ENCODE results near the gene SLBP.

The SLBP gene

DNA sequence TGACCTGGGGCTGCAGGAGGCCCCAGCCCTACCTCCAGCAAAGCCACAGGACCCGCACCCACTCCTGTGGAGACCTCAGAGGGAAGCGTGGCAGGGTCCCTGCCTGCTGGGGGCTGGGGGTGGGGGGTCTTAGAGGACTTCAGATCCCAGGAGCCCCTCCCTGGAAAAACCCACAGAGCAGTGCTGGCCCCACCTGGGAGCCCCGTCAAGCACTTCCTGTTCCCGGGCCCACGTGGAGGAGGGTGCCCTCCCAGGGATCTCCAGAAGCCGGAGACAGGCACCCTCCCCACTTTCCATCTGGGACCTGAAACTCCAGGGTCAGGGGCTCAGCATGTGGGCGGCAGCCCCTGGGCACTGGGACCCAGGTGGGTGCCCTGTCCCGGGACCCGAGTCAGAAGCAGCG, 41.2 kb upstream of the SLBP start:
- TF ChIP-seq GATA1 (IDR thresholded peaks at IDR 0.05; ENCODE audit: low read depth, low read length) (no peak), POLR2A (IDR thresholded peaks at IDR 0.05; ENCODE audit: low read length) (no peak)
- DNase-seq, result no peak

DNA sequence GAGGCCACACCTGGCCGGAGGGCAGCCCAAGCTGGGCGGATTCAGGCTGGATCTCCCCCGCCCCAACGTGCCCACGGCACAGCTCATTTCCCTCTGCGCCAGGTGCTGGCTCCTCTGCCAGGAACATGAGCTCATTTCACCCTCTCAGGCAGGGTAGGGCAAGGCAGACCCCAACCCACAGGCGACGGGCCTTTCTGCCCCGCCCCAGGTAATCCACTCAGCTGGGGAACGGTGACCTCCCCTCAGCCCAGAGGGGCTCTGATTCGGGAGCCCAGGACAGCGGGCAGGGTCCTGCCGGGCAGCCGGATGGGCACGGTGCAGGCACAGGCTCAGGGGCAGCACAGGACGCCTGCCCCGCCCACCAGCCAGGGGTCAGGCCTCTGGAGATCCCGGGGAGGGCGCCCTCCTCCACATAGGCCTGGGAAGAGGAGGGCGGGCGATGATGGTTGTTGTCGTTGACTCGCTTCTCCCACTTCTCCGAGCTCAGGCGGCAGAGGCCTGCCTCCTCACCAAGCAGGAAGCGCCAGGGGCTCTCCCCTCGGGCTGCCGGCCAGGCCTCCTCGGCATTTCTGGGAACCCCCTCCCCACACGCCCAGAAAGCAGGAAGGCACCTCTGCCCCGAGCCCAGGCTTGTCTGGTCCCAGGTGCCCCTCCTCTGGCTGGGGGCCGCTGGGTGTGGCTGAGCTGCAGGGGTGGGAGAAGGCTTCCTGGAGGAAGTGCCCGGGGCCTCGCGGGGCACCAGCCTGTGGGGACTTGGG, 40.3 kb upstream of the SLBP start:
- TF ChIP-seq GATA1 (IDR thresholded peaks at IDR 0.05; ENCODE audit: low read depth, low read length) (no peak), POLR2A (IDR thresholded peaks at IDR 0.05; ENCODE audit: low read length) (no peak)
- no peak for DNase-seq

DNA sequence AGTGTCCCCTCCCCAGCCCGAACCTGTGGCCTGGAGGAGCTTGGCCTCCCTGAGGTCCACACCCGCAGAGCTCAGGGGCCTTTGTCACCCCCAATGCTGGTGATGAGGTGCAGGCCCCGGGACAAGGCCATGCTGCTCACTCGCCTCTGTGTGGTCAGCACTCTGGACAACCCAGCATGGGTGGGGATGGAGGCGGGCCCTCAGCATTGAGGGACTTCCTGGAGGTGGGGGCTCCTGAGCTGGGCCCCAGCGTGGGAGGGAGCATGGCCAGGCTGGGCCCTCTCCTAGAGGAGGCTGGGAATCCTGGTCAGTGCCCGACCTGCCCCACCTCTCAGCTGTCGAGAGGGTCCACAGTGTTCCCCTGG, 39.8 kb upstream of the SLBP start:
- DNase-seq, result no peak
- no peak for TF ChIP-seq POLR2A (IDR thresholded peaks at IDR 0.05; ENCODE audit: low read length)
- TF ChIP-seq GATA1 (IDR thresholded peaks at IDR 0.05; ENCODE audit: low read depth, low read length), result no peak

DNA sequence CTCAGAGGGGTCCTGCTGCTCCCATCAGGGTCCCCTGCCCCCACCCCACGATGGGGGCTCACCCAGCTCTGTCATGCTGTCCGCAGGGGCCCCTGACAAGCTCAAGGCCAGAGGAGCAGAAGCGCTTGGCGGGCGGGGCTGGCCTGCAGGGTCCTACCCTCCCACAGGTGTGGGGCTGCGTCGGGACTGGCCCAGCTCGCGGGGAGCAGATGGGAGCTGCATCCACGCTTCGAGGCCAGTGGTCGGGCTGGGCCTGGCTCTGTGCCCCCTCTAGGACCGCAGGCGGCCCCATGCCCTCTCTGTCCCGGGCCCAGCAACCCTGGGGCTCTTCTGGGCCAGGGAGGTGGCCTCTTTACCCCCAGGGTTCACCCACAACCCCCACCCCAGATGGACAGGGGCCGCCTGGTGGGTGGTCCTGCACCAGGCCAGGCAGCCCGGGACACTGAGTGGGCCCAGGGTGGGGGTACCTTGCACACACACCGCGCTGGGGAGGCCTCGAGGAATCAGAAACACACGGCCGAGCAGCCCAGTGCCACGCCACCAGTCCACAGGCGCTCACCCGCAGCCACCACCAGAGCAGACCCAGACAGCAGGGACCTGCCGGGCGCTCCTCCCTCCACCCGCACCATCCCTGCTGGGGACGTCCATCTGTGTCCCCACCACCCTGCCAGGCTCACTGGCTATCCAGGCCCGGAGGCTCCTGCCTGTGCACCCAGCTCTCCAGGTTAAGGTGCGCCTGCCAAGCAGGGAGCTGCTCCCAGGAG, 39.2 kb upstream of the SLBP start:
- TF ChIP-seq POLR2A (IDR thresholded peaks at IDR 0.05; ENCODE audit: low read length) (no peak), GATA1 (IDR thresholded peaks at IDR 0.05; ENCODE audit: low read depth, low read length) (no peak)
- no peak for DNase-seq

DNA sequence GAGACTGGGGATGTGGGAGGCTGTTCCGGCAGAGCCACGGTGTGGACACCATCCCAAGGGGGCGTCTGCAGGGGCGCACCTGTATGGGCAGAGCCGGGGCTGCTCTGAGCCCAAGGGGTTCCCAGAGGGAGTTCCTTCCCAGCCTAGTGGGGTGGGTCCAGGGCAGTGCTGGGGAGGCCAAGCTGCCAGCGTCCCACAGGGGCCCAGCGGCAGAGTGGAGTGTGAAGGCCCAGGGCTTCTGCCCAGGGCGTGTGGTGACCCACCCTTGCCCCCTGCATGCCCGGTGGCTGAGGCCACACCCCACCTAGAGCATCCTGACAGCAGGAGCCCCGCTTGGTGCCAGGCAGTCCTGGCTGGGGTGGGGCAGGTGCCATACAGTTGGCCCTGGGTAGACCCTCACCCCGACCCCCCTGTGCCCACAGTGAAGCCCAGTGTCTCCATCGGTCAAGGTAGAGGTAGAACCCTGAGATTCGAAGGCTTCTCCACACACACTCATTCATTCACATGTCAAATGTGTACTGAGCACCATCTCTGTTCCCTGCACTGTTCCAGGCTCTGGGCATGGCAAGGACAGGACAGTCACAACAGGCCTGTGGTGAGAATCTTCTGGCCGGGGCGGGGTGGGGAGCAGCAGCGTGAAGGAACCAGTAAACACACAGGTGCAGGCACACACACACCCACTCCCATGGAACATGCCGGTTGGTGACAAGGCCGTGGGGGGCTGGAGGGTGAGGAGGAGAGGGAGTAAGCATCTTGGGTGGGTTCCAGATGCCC, 38.4 kb upstream of the SLBP start:
- TF ChIP-seq POLR2A (IDR thresholded peaks at IDR 0.05; ENCODE audit: low read length) (no peak), GATA1 (IDR thresholded peaks at IDR 0.05; ENCODE audit: low read depth, low read length) (no peak)
- DNase-seq, result no peak

DNA sequence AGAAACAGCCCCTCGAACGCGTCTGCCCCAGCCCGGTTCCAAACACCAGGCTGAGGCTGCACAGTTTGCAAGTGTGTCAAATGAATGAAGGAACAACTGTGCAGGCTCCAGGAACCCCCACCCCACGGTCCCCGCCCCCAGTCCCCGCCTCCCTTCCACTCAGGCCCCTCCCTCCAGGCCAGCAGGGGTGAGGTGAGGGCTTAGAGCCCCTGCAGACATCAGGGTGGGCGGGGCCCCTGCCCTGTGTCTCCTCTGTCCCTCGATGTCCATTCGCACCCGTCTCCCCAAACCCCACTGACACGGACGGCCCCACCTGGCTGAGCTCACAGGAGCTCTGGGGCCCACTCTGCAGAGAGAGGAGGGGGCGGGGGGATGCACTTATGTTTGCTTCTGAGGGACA, 37.7 kb upstream of the SLBP start:
- no peak for DNase-seq
- TF ChIP-seq GATA1 (IDR thresholded peaks at IDR 0.05; ENCODE audit: low read depth, low read length), result no peak
- no peak for TF ChIP-seq POLR2A (IDR thresholded peaks at IDR 0.05; ENCODE audit: low read length)

DNA sequence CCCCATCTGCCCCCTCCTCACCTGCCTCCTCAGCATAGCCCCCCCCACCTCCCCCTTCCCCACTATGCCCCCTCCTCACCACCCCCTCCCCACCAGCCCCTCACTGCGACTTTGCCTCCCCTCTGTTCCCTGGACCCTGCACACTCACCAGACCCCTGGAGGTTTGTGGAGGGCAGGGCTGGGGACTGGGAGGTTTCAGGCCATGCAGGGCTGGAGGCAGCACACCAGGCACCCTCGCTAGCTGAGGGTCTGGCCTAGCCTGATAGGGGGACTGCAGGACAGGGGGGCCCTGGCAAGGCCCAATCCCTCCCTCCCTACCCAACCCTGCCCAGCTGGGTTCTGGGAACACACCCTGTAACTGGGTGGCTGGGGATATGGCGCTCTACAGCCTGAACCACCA, 37.3 kb upstream of the SLBP start:
- TF ChIP-seq GATA1 (IDR thresholded peaks at IDR 0.05; ENCODE audit: low read depth, low read length) (no peak), POLR2A (IDR thresholded peaks at IDR 0.05; ENCODE audit: low read length) (no peak)
- DNase-seq, result peak; percentile 34 to 76

DNA sequence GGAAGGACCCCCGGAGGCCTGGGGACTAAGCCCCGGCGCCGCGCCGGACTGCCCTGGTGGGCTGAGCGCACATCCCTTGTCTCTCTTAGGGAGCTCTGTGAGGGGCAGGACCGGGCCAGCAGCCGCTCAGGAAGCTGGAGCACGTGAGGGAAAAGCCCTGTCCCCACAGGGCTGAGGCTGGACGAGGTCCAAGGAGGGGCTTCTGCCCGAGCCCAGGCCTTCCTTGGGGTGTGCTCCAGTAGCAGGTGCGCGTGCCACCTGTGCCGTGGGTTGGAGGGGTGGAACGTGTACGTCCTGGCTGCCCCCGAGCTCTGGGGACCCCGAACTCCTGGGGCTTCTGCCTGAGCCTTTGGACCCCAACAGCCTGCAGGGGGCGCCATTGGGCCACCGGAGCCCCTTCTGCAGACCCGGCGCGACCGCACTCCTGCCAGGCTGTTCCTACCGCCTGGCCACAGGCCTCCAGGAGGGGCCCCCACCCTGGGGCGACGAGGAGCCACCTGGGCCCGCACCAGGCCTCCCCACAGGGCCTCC, 36.4 kb upstream of the SLBP start:
- peak; percentile 89 to 91 for DNase-seq
- TF ChIP-seq POLR2A (IDR thresholded peaks at IDR 0.05; ENCODE audit: low read length), result no peak
- no peak for TF ChIP-seq GATA1 (IDR thresholded peaks at IDR 0.05; ENCODE audit: low read depth, low read length)

DNA sequence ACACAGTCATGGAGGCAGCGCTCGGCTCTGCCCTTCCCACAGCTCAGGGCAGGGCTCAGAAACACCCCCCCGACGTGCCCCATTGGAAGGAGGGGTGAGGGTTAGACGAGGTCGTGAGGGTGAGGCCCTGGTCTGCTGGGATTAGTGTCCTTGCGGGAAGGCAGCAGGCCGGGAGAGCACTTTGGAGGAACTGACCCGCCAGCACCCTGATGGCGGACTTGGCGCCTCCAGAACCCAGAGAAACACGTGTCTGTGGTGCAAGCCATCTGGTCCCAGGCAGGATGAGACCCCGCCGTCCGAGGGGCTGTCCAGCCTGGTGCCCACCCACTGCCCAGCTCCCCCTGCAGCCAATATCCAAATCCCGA, 35.5 kb upstream of the SLBP start:
- no peak for DNase-seq
- TF ChIP-seq GATA1 (IDR thresholded peaks at IDR 0.05; ENCODE audit: low read depth, low read length) (no peak), POLR2A (IDR thresholded peaks at IDR 0.05; ENCODE audit: low read length) (no peak)

DNA sequence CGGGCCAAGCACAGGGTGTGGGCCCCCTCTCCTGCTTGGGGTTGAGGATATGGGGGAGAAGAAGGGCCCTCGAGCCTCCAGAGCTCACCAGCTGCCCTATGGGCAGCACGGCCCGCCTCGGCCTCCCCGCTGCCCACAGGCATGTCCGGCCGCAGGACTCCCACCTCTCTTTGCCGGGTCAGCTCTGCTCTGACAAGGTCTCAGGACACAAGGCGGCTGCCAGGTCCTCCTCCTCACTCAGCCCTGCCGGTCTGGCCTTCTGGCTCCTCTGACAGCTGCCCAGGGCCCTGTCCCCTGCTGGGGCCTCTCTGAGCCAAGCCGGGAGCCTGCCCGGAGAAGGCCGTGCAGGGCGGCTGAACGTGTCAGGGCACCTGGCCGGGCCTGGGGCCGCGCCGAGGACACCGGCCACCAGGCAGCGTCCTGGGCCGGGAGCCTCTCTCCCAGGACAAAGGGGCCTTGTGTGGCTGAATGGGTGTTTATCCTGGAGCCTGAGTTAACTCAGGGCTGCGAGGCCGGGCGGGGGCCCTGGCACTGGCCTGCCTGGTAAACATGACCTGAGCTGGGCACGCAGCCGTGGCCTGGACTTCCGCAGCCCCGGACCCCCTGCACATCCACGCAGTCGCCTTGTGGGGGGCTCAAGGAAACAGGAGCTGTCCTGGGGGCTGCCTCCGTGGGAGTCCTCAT, 34.9 kb upstream of the SLBP start:
- no peak for TF ChIP-seq GATA1 (IDR thresholded peaks at IDR 0.05; ENCODE audit: low read depth, low read length)
- no peak for TF ChIP-seq POLR2A (IDR thresholded peaks at IDR 0.05; ENCODE audit: low read length)
- DNase-seq, result no peak

DNA sequence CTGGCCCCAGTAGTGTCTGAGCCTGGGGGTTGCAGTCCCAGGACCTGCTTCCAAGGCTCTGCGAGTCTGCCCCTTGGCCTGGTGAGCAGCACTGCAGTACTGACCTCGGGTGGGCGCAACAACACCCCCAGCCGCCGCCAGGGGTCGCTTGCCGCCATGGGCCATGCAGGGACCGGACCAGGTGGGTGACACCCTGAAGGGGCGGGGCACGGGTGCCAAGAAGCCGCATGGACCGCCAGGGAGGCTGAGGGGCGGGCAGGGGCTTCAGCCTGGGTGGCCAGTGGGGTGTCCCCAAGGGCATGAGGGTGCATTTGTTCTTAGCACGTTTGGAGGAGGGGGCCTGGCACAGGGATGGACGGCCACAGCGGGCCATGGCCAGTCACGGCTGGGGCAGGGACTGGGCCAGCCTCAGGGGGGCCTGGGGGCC, 34.2 kb upstream of the SLBP start:
- TF ChIP-seq GATA1 (IDR thresholded peaks at IDR 0.05; ENCODE audit: low read depth, low read length) (no peak), POLR2A (IDR thresholded peaks at IDR 0.05; ENCODE audit: low read length) (no peak)

DNA sequence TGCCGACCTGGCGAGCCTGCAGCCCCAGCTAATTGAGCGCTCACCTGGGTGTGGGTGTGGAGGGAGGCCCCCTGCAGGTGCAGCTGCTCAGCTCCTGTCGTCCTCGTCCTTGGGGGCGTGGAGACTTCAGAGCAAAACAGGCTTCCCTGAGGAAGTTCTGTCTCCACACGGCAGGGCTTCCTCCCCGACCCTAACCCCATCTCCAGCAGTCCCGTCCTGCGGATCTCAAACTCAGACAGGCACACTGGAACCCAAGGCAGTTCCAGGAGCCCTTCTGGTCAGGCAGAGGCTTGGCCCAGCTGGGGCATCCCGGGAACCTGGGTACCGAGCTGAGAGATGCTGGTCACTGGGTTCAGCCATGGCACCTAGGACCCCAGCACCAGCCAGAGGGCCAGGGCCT, 33.6 kb upstream of the SLBP start:
- DNase-seq, result no peak
- TF ChIP-seq GATA1 (IDR thresholded peaks at IDR 0.05; ENCODE audit: low read depth, low read length) (no peak), POLR2A (IDR thresholded peaks at IDR 0.05; ENCODE audit: low read length) (no peak)

More for the DNA sequence above, 34.2 kb upstream of the SLBP start:
- peak; percentile 84 to 88 for DNase-seq

DNA sequence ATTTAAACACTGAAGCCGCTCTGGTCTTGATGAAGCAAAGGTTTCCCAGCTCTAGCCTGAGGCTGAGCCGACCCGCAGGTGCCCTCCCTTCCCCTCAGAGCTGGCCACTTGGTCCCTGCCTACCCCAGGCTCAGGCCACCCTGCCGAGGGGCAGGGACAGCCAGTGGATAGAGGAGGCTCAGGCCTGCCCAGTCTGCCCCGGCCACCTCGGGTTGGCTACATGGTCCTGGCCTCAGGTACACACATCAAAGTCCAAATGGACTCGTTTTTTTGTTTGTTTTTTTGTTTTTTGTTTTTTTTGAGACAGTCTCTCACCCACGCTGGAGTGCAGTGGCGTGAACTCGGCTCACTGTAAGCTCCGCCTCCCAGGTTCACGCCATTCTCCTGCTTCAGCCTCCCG, 33.0 kb upstream of the SLBP start:
- TF ChIP-seq POLR2A (IDR thresholded peaks at IDR 0.05; ENCODE audit: low read length) (no peak), GATA1 (IDR thresholded peaks at IDR 0.05; ENCODE audit: low read depth, low read length) (no peak)
- no peak for DNase-seq
